BE2C (cell line): ENCODE data around the gene FBXO27.

Source experiments
- DNase-seq: peaks from one replicate; pipeline ENCODE4 v3.0.0-alpha.2; 2020
- H3K27me3 ChIP-seq: fragments of 250-450 bp; sonication (Bioruptor Pico); 2 replicates; pipeline ENCODE4 v1.5.1; 2020; ENCODE audit warnings: mild to moderate bottlenecking
- H3K36me3 ChIP-seq: fragments of 250-450 bp; sonication (Bioruptor Pico); 2 replicates; pipeline ENCODE4 v1.5.1; 2020; ENCODE audit warnings: mild to moderate bottlenecking
- H3K4me1 ChIP-seq: fragments of 250-450 bp; sonication (Bioruptor Pico); 2 replicates; pipeline ENCODE4 v1.5.1; 2020
- H3K4me3 ChIP-seq: 2 replicates; pipeline ENCODE4 v1.5.1; 2011; ENCODE audit warnings: low read depth, low read length
- H3K9me3 ChIP-seq: fragments of 250-450 bp; sonication (Bioruptor Pico); 2 replicates; pipeline ENCODE4 v1.5.1; 2020
- CTCF ChIP-seq: IDR thresholded peaks from 2 replicates; pipeline ENCODE4 v1.5.1; 2012; ENCODE audit warnings: mild to moderate bottlenecking, low read depth, low read length

FBXO27 gene

GRCh38 chr19:38975214-38975860 lies 57.0 kb downstream of the FBXO27 start, which contains the start of gene FBXO17:
Gene FBXO17 (minus strand): TSS chr19:38975742. CDS start chr19:38950319, 25,423 bp downstream.
- DNase-seq: peak; percentile 72
- TF ChIP-seq CTCF: no peak
- no peaks in the 10 kb centered on the region for H3K27me3 ChIP-seq
- peak within 1 kb of the TSS; percentile 63 for H3K4me3 ChIP-seq
- no peaks in the 10 kb centered on the region for H3K9me3 ChIP-seq
- no peaks in the 10 kb centered on the region for H3K36me3 ChIP-seq
- H3K4me1 ChIP-seq: no peaks in the 10 kb centered on the region

- H3K4me1 ChIP-seq: no peaks in the 10 kb centered on the region
- no peaks in the 10 kb centered on the region for H3K27me3 ChIP-seq
- H3K36me3 ChIP-seq: no peaks in the 10 kb centered on the region
- H3K4me3 ChIP-seq: peak overlapping the region; percentile 63
- DNase-seq: no peak
- H3K9me3 ChIP-seq: no peaks in the 10 kb centered on the region
- no peak for TF ChIP-seq CTCF
Measured at GRCh38 chr19:38974624-38975213, 57.6 kb downstream of the FBXO27 start.
